Endothelial cell (in vitro differentiated cells): Measurements from ENCODE around the gene PPID. TPM values are rescaled to one million over a fixed set of nuclear protein-coding genes. Genes with fewer than 3 reads are reported as not detected.
"Not testable (repeated sequence)": the region's sequence is repeated elsewhere in the genome, so short reads cannot be mapped to it uniquely, and the experiment has no call there.

ENCODE experiments used
- DNase-seq: peaks from one replicate; pipeline ENCODE4 v3.0.0; 2021; ENCODE audit warnings: low spot score
- H3K27ac Mint-ChIP-seq: one replicate; pipeline ENCODE4 v1.8.0; 2021; ENCODE audit warnings: mixed read lengths, inconsistent platforms; ENCODE audit not compliant: unreplicated experiment
- H3K27me3 Mint-ChIP-seq: one replicate; pipeline ENCODE4 v1.8.0; 2021; ENCODE audit warnings: mild to moderate bottlenecking, moderate library complexity, mixed read lengths, inconsistent platforms; ENCODE audit not compliant: unreplicated experiment
- H3K36me3 Mint-ChIP-seq: one replicate; pipeline ENCODE4 v1.8.0; 2021; ENCODE audit warnings: mild to moderate bottlenecking, low read depth, mixed read lengths, inconsistent platforms; ENCODE audit not compliant: unreplicated experiment
- H3K4me1 Mint-ChIP-seq: one replicate; pipeline ENCODE4 v1.8.0; 2021; ENCODE audit warnings: mild to moderate bottlenecking, mixed read lengths, inconsistent platforms; ENCODE audit not compliant: unreplicated experiment
- H3K4me3 Mint-ChIP-seq: one replicate; pipeline ENCODE4 v1.8.0; 2021; ENCODE audit warnings: mild to moderate bottlenecking, mixed read lengths, inconsistent platforms; ENCODE audit not compliant: unreplicated experiment
- H3K9me3 Mint-ChIP-seq: one replicate; pipeline ENCODE4 v1.8.0; 2021; ENCODE audit warnings: mixed read lengths, inconsistent platforms; ENCODE audit not compliant: unreplicated experiment
- total RNA-seq: library from RNA; stranded (reverse); fragmentation: NEBNext Ultra II Directional; extraction: Animal tissue kit (Norgen Biotek cat#: 25700); gene quantifications from one replicate; pipeline ENCODE4 v1.2.1, GENCODE V29; 2021; ENCODE audit not compliant: unreplicated experiment
- TF ChIP-seq, protein P1 (sequence below): fragments of 200-600 bp; sonication (generic); IDR thresholded peaks from one replicate; pipeline ENCODE4 v1.5.0; 2021; ENCODE audit warnings: antibody characterized with exemption; ENCODE audit not compliant: unreplicated experiment

The PPID gene
- total RNA-seq, 1 donor from 2014 or later: 14.7 TPM

DNA sequence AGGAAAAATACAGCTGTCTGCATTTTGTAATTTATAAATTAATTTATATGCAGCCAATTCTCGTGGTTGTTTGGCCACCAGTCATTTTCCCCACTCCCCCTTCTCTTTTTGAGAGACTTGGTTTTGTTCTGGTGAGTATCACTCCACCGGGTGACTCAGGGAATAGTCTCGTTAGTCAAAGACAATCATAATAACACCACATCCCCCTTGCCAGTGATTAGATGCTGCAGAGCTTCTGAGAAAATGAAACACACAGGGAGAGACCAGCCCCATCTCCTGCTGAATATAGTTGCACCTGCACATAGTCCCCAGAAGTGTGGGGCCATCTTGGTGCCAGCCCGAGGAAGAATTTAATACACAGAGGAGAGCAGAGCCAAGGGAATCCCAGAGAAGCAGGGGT, 37.7 kb upstream of the PPID start:
- H3K9me3 Mint-ChIP-seq: no peaks in the 10 kb centered on the region
- no peak for DNase-seq
- no peaks in the 10 kb centered on the region for H3K4me1 Mint-ChIP-seq
- H3K36me3 Mint-ChIP-seq: no peaks in the 10 kb centered on the region
- no peak overlapping the region for H3K27ac Mint-ChIP-seq
- TF ChIP-seq, protein P1, sequence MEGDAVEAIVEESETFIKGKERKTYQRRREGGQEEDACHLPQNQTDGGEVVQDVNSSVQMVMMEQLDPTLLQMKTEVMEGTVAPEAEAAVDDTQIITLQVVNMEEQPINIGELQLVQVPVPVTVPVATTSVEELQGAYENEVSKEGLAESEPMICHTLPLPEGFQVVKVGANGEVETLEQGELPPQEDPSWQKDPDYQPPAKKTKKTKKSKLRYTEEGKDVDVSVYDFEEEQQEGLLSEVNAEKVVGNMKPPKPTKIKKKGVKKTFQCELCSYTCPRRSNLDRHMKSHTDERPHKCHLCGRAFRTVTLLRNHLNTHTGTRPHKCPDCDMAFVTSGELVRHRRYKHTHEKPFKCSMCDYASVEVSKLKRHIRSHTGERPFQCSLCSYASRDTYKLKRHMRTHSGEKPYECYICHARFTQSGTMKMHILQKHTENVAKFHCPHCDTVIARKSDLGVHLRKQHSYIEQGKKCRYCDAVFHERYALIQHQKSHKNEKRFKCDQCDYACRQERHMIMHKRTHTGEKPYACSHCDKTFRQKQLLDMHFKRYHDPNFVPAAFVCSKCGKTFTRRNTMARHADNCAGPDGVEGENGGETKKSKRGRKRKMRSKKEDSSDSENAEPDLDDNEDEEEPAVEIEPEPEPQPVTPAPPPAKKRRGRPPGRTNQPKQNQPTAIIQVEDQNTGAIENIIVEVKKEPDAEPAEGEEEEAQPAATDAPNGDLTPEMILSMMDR: no peak
- no peak overlapping the region for H3K4me3 Mint-ChIP-seq
- H3K27me3 Mint-ChIP-seq: no peaks in the 10 kb centered on the region

DNA sequence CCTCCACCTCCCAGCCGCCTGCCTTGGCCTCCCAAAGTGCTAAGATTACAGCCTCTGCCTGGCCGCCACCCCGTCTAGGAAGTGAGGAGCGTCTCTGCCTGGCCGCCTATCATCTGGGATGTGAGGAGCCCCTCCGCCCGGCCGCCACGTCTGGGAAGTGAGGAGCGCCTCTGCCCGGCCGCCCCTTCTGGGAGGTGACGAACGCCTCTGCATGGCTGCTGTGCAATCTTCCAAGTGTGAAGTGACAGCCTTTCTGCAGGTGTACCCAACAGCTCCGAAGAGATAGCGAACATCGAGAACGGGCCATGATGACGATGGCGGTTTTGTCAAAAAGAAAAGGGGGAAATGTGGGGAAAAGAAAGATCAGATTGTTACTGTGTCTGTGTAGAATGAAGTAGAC, 36.3 kb upstream of the PPID start:
- not testable (repeated sequence) for H3K4me1 Mint-ChIP-seq, H3K27me3 Mint-ChIP-seq, H3K36me3 Mint-ChIP-seq, H3K4me3 Mint-ChIP-seq, DNase-seq, H3K9me3 Mint-ChIP-seq, H3K27ac Mint-ChIP-seq

DNA sequence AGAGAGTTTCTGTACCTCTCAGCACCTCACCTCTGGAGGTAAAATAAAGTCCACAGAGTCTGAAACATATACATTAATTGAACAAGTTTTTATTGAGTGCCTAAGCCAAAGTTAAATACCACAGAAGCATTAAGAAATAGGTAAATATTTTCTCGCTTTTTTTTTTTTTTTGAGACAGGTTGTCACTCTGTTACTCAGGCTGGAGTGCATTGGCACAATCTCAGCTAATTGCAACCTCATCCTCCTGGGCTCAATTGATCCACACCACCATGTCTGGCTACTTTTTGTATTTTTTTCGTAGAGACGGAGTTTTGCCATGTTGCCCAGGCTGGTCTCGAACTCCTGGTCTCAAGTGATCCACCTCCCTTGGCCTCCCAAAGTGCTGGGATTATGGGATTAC, 35.5 kb upstream of the PPID start:
- Mint-ChIP-seq H3K36me3 (no peaks in the 10 kb centered on the region), H3K27ac (no peak overlapping the region), H3K4me1 (no peaks in the 10 kb centered on the region), H3K4me3 (no peak overlapping the region), H3K27me3 (no peaks in the 10 kb centered on the region), H3K9me3 (no peaks in the 10 kb centered on the region)
- TF ChIP-seq, protein P1: no peak
- no peak for DNase-seq

DNA sequence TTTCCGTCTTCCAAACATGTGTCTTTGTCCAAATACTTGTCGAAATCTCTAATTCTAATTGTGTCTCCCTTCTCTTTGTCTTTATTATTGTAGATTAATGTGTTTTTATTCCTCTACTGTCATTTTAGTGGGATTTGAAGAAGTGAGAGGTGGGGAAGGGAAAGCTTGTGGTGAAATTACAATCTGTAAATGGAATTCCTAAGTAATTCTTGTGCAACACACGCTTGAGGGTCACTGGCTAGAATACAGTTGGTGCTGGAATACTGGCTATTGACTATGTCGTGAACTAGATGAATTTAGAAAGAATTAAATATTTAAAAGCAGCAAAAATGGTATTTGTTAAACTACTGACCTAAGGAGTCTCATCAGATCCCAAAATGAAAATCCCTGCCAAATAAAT, 34.9 kb upstream of the PPID start:
- no peaks in the 10 kb centered on the region for H3K36me3 Mint-ChIP-seq
- H3K27ac Mint-ChIP-seq: no peak overlapping the region
- H3K9me3 Mint-ChIP-seq: no peaks in the 10 kb centered on the region
- H3K4me3 Mint-ChIP-seq: no peak overlapping the region
- no peaks in the 10 kb centered on the region for H3K4me1 Mint-ChIP-seq
- no peaks in the 10 kb centered on the region for H3K27me3 Mint-ChIP-seq
- DNase-seq: no peak
- TF ChIP-seq, protein P1: no peak

DNA sequence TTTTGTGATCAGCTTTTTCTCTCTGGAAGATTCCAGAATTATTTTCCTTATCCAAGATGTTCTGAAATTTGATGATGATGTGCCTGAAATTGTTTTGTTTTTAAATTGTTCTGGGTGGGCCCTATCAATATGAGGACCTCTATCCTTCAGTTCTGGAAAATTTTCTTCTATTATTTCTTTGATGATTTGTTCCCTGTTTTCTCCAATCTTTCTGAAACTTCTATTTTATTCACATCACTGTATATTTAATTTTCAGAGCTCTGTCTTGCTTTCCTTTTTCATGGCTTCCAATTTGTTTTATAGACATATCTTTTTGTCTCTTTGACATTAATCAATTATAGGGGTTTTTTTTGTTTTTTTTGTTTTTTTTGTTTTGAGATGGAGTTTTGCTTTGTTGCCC, 33.4 kb upstream of the PPID start:
- TF ChIP-seq, protein P1: no peak
- Mint-ChIP-seq H3K9me3 (no peaks in the 10 kb centered on the region), H3K27ac (no peak overlapping the region), H3K27me3 (no peaks in the 10 kb centered on the region), H3K4me3 (no peak overlapping the region), H3K4me1 (no peaks in the 10 kb centered on the region), H3K36me3 (no peaks in the 10 kb centered on the region)
- DNase-seq: no peak

DNA sequence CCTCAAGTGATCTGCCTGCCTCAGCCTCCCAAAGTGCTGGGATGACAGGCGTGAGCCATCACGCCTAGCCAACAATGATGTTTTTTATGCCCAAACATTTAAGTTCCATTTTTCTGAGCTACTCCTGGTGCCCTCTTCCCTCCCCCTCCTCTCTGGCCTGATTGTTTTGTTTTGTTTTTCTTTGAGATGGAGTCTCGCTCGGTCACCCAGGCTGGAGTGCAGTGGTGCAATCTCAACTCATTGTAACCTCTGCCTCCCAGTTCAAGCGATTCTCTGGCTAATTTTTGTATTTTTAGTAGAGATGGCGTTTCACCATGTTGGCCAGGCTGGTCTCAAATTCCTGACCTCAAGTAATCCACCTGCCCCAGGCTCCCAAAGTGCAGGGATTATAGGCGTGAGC, 32.6 kb upstream of the PPID start:
- not testable (repeated sequence) for H3K4me3 Mint-ChIP-seq, H3K27me3 Mint-ChIP-seq, DNase-seq, H3K27ac Mint-ChIP-seq, H3K9me3 Mint-ChIP-seq, H3K36me3 Mint-ChIP-seq, H3K4me1 Mint-ChIP-seq
